ENCODE data around the gene COX6B1.

GRCh38 chr19:35695895-35696422 lies 47.8 kb downstream of the COX6B1 start:
- TF ChIP-seq GATA2 (IDR thresholded peaks at IDR 0.05; ENCODE audit: low read depth, low read length) (no peak), GATA3 (IDR thresholded peaks at IDR 0.05; ENCODE audit: low read depth, low read length) (no peak)
